GM19468 (cell line): ENCODE data around the gene CXorf51B.
"Not testable (repeated sequence)": the region's sequence is repeated elsewhere in the genome, so short reads cannot be mapped to it uniquely, and the experiment has no call there.

ENCODE experiments used
- ATAC-seq: cut with Tn5 transposase; IDR thresholded peaks from one replicate; pipeline ENCODE4 v1.9.1; 2021; ENCODE audit warnings: mild to moderate bottlenecking, moderate library complexity, moderate number of reproducible peaks; ENCODE audit not compliant: unreplicated experiment; ENCODE audit errors: extremely low read depth

CXorf51B gene

GRCh38 chrX:146809471-146809870 is at the start of gene CXorf51B:
TSS of gene CXorf51B (plus strand) at chrX:146809771. CDS start at chrX:146809792, 21 bp downstream.
- not testable (repeated sequence) for ATAC-seq

GRCh38 chrX:146814644-146815043 is 5.1 kb downstream of the CXorf51B start, which contains the start of gene CXorf51A:
TSS of gene CXorf51A (minus strand) at chrX:146814744. CDS start at chrX:146814723, 21 bp downstream.
- ATAC-seq: not testable (repeated sequence)

GRCh38 chrX:146831994-146832393 is 22.4 kb downstream of the CXorf51B start:
- no peak for ATAC-seq

- ATAC-seq: no peak
Measured at GRCh38 chrX:146854281-146854680, 44.7 kb downstream of the CXorf51B start.
